ENCODE data around the gene DMC1. TPM values are rescaled to one million over a fixed set of nuclear protein-coding genes. Genes with fewer than 3 reads are reported as not detected.

Gene DMC1
- total RNA-seq, 1 experiment from 2014 or later = 3.2 TPM

- no peak for ATAC-seq
- Histone ChIP-seq H3K9me3 (ENCODE audit: control insufficient read depth, insufficient read depth, low read depth, low read length) (no peaks in the 10 kb centered on the region), H3K36me3 (ENCODE audit: control insufficient read depth, insufficient read depth, low read length) (peaks cover 75% of the 10 kb centered on the region), H3K4me1 (ENCODE audit: control insufficient read depth, insufficient read depth, low read length) (no peaks in the 10 kb centered on the region; the same call in none of the 2 replicates), H3K27me3 (ENCODE audit: control insufficient read depth, insufficient read depth, low read length) (no peaks in the 10 kb centered on the region), H3K4me3 (ENCODE audit: low read depth in 2 of 2, low read length in 2 of 2) (no peak overlapping the region), H3K27ac (ENCODE audit: low read length) (no peak overlapping the region)
- TF ChIP-seq REST (IDR thresholded peaks at IDR 0.05; ENCODE audit: insufficient read depth in 1 of 2, low read depth in 2 of 2, low read length in 1 of 2) = no peak
- no peak for TF ChIP-seq CTCF (IDR thresholded peaks at IDR 0.05)
- no peak for TF ChIP-seq TCF7L2 (IDR thresholded peaks at IDR 0.05; ENCODE audit: low read depth, low read length)
- TF ChIP-seq SIN3A (IDR thresholded peaks at IDR 0.05; ENCODE audit: borderline replicate concordance, insufficient read depth, low read depth, low read length) = no peak
- TF ChIP-seq POLR2AphosphoS5 (IDR thresholded peaks at IDR 0.05; ENCODE audit: low read depth, low read length) = no peak
- no peak for DNase-seq (ENCODE audit: low read depth, low spot score)
- BruUV-seq (replicated peaks) = no TSS peak
- intact Hi-C loops (cut with micrococcal nuclease; ENCODE audit: unreplicated experiment) (no loop called here), in situ Hi-C loops (cut with HindIII; ENCODE audit: low pct_unique_long_range_greater_than_20kb, low sequenced_read_pairs) (no loop called here)
- POLR2A ChIA-PET = no interaction called here
- CTCF ChIA-PET = no interaction called here
These were observed 80.8 kb downstream of the DMC1 start for GRCh38 chr22:38489142-38489541.

GRCh38 chr22:38487946-38488345, 82.0 kb downstream of the DMC1 start:
- no peak for TF ChIP-seq CTCF (IDR thresholded peaks at IDR 0.05)
- TF ChIP-seq SIN3A (IDR thresholded peaks at IDR 0.05; ENCODE audit: borderline replicate concordance, insufficient read depth, low read depth, low read length) = no peak
- no peak for TF ChIP-seq POLR2AphosphoS5 (IDR thresholded peaks at IDR 0.05; ENCODE audit: low read depth, low read length)
- TF ChIP-seq TCF7L2 (IDR thresholded peaks at IDR 0.05; ENCODE audit: low read depth, low read length) = no peak
- no peak for TF ChIP-seq REST (IDR thresholded peaks at IDR 0.05; ENCODE audit: insufficient read depth in 1 of 2, low read depth in 2 of 2, low read length in 1 of 2)
- no TSS peak for BruUV-seq (replicated peaks)
- Histone ChIP-seq H3K27ac (ENCODE audit: low read length) (no peak overlapping the region), H3K9me3 (ENCODE audit: control insufficient read depth, insufficient read depth, low read depth, low read length) (no peaks in the 10 kb centered on the region), H3K36me3 (ENCODE audit: control insufficient read depth, insufficient read depth, low read length) (peaks cover 75% of the 10 kb centered on the region), H3K4me3 (ENCODE audit: low read depth in 2 of 2, low read length in 2 of 2) (no peak overlapping the region), H3K4me1 (ENCODE audit: control insufficient read depth, insufficient read depth, low read length) (no peaks in the 10 kb centered on the region; the same call in 1 of the 2 replicates), H3K27me3 (ENCODE audit: control insufficient read depth, insufficient read depth, low read length) (no peaks in the 10 kb centered on the region)
- intact Hi-C loops (cut with micrococcal nuclease; ENCODE audit: unreplicated experiment) (no loop called here), in situ Hi-C loops (cut with HindIII; ENCODE audit: low pct_unique_long_range_greater_than_20kb, low sequenced_read_pairs) (no loop called here)
- DNase-seq (ENCODE audit: low read depth, low spot score) (no peak), ATAC-seq (no peak)
- ChIA-PET POLR2A (interaction anchor here (0.6 kb wide), 2 partner anchors 64 to 146 kb away, joined by 3 read pairs; no protein-coding TSS in a partner anchor), CTCF (no interaction called here)
